Trophoblast cell (in vitro differentiated cells and primary cell): ENCODE data around the gene SSBP3.
"Not testable (repeated sequence)": the region's sequence is repeated elsewhere in the genome, so short reads cannot be mapped to it uniquely, and the experiment has no call there.

ENCODE experiments used
- DNase-seq, 2 donors: peaks; one replicate each; pipeline ENCODE4 v3.0.0-alpha.2; 2016
- H2AFZ ChIP-seq: 2 replicates; pipeline ENCODE4 v1.6.1; 2013; ENCODE audit warnings: low read length, moderate library complexity, mild to moderate bottlenecking; ENCODE audit not compliant: insufficient read depth, poor library complexity
- H2AK5ac ChIP-seq: 2 replicates; pipeline ENCODE4 v1.6.1; 2013; ENCODE audit warnings: mild to moderate bottlenecking, low read length
- H2BK120ac ChIP-seq: 2 replicates; pipeline ENCODE4 v1.6.1; 2013; ENCODE audit warnings: low read length, mild to moderate bottlenecking, moderate library complexity; ENCODE audit not compliant: insufficient read depth, poor library complexity
- H2BK12ac ChIP-seq: 2 replicates; pipeline ENCODE4 v1.6.1; 2013; ENCODE audit warnings: mild to moderate bottlenecking, low read length, moderate library complexity
- H2BK5ac ChIP-seq: 2 replicates; pipeline ENCODE4 v1.6.1; 2013; ENCODE audit warnings: low read length, low read depth, moderate library complexity, mild to moderate bottlenecking; ENCODE audit not compliant: poor library complexity
- H3K14ac ChIP-seq: 2 replicates; pipeline ENCODE4 v1.6.1; 2013; ENCODE audit warnings: mild to moderate bottlenecking, low read length
- H3K18ac ChIP-seq: 2 replicates; pipeline ENCODE4 v1.6.1; 2013; ENCODE audit warnings: mild to moderate bottlenecking, low read length
- H3K23ac ChIP-seq: 2 replicates; pipeline ENCODE4 v1.6.1; 2013; ENCODE audit warnings: low read length
- H3K27ac ChIP-seq: 2 replicates; pipeline ENCODE4 v1.5.1; 2013; ENCODE audit warnings: low read depth, mild to moderate bottlenecking, inconsistent platforms, low read length, moderate library complexity
- H3K27me3 ChIP-seq: 2 replicates; pipeline ENCODE4 v1.6.1; 2013; ENCODE audit warnings: inconsistent platforms, mild to moderate bottlenecking, low read length, moderate library complexity; ENCODE audit not compliant: insufficient read depth
- H3K36me3 ChIP-seq, 2 experiments: 1 replicate in 1 of 2; 2 replicates in 1 of 2; pipeline ENCODE4 v1.6.1; 2013; ENCODE audit warnings: low read length in 2 of 2, mild to moderate bottlenecking in 2 of 2, moderate library complexity in 1 of 2; ENCODE audit not compliant: insufficient read depth in 2 of 2, control insufficient read depth in 1 of 2
- H3K4ac ChIP-seq: 2 replicates; pipeline ENCODE4 v1.6.1; 2013; ENCODE audit warnings: low read depth, mild to moderate bottlenecking, low read length, moderate library complexity
- H3K4me1 ChIP-seq, 2 experiments: 1 replicate in 1 of 2; 2 replicates in 1 of 2; pipeline ENCODE4 v1.6.1; 2013; ENCODE audit warnings: low read length in 2 of 2, mild to moderate bottlenecking in 2 of 2, moderate library complexity in 1 of 2; ENCODE audit not compliant: insufficient read depth in 2 of 2, control insufficient read depth in 1 of 2
- H3K4me2 ChIP-seq: 2 replicates; pipeline ENCODE4 v1.6.1; 2013; ENCODE audit warnings: inconsistent platforms, mild to moderate bottlenecking, low read length, moderate library complexity
- H3K4me3 ChIP-seq: 2 replicates; pipeline ENCODE4 v1.5.1; 2013; ENCODE audit warnings: mild to moderate bottlenecking, low read depth, low read length, inconsistent platforms
- H3K79me1 ChIP-seq: one replicate; pipeline ENCODE4 v1.6.1; 2013; ENCODE audit warnings: low read length
- H3K79me2 ChIP-seq: 2 replicates; pipeline ENCODE4 v1.6.1; 2013; ENCODE audit warnings: low read length, mild to moderate bottlenecking; ENCODE audit not compliant: control insufficient read depth, insufficient read depth, poor library complexity
- H3K9ac ChIP-seq: 2 replicates; pipeline ENCODE4 v1.6.1; 2013; ENCODE audit warnings: mild to moderate bottlenecking, low read length
- H3K9me3 ChIP-seq: 2 replicates; pipeline ENCODE4 v1.6.1; 2013; ENCODE audit warnings: low read depth, mild to moderate bottlenecking, control low read depth, inconsistent platforms, low read length; ENCODE audit not compliant: insufficient read depth
- H4K12ac ChIP-seq: 2 replicates; pipeline ENCODE4 v1.6.1; 2013; ENCODE audit warnings: low read depth, mild to moderate bottlenecking, low read length, moderate library complexity
- H4K8ac ChIP-seq: 2 replicates; pipeline ENCODE4 v1.6.1; 2013; ENCODE audit warnings: low read depth, mild to moderate bottlenecking, low read length, moderate library complexity
- H4K91ac ChIP-seq: one replicate; pipeline ENCODE4 v1.6.1; 2013; ENCODE audit warnings: low read depth, mild to moderate bottlenecking, low read length, moderate library complexity
- WGBS: extraction: QIAGEN DNeasy Blood & Tissue Kit; methylation state at CpG from one replicate; pipeline ENCODE4 v1.1.7; 2013; ENCODE audit warnings: missing lambda C conversion rate; ENCODE audit not compliant: insufficient read length, insufficient coverage; ENCODE audit errors: extremely low coverage; 5-methylcytosine and 5-hydroxymethylcytosine counted together

SSBP3 gene

DNA sequence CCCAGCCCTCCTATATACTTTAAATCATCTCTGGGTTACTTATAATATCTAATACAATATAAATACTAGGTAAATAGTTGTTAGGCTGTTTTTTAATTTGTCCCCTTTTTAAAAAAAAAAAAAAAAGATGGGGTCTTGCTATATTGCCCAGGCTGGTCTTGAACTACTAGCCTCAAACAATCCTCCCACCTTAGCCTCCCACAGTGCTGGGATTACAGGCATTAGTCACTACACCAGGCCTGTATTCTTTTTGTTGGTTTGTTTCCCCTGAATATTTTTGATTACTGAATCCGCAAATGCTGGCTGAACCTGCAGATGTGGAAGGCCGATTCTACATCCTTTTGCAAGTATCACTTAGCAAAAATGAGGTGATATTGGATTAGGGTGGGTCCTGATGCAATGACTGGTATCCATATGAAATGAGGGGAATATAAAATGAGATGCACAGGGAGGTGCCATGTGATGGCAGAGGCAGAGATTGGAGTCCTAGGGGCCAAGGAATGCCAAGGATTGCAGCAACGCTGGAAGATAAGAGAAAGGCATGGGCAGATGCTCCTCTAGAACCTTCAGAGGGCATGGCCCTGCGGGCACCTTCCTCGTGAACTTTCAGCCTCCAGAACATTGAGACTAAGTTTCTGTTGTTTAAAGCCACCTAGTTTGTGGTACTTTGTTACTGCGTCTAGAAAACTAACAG is 58.8 kb downstream of the SSBP3 start:
- peaks cover 15 to 18% of the 10 kb centered on the region in 2 experiments for H3K36me3 ChIP-seq
- peaks cover under 1 to 6% of the 10 kb centered on the region in 2 experiments for H3K4me1 ChIP-seq
- H3K27me3 ChIP-seq = no peaks in the 10 kb centered on the region
- H3K9ac ChIP-seq = no peak overlapping the region
- no peak overlapping the region for H2AK5ac ChIP-seq
- H3K4me2 ChIP-seq = no peak overlapping the region
- WGBS = no CpG with 5 or more reads among the region's 6 CpGs
- no peak overlapping the region for H3K14ac ChIP-seq
- no peak overlapping the region for H4K8ac ChIP-seq
- DNase-seq = peak in 1 of 2 donors; percentile 61
- H2BK12ac ChIP-seq = no peak overlapping the region
- H2BK5ac ChIP-seq = no peak overlapping the region
- no peak overlapping the region for H3K4me3 ChIP-seq
- H3K27ac ChIP-seq = no peak overlapping the region
- no peak overlapping the region for H3K4ac ChIP-seq
- H2AFZ ChIP-seq = no peak overlapping the region
- no peak overlapping the region for H2BK120ac ChIP-seq
- H3K79me2 ChIP-seq = peaks cover 2% of the 10 kb centered on the region
- H3K79me1 ChIP-seq = no peaks in the 10 kb centered on the region
- no peak overlapping the region for H4K91ac ChIP-seq
- no peak overlapping the region for H3K23ac ChIP-seq
- H3K9me3 ChIP-seq = no peaks in the 10 kb centered on the region
- H3K18ac ChIP-seq = no peak overlapping the region
- no peak overlapping the region for H4K12ac ChIP-seq

DNA sequence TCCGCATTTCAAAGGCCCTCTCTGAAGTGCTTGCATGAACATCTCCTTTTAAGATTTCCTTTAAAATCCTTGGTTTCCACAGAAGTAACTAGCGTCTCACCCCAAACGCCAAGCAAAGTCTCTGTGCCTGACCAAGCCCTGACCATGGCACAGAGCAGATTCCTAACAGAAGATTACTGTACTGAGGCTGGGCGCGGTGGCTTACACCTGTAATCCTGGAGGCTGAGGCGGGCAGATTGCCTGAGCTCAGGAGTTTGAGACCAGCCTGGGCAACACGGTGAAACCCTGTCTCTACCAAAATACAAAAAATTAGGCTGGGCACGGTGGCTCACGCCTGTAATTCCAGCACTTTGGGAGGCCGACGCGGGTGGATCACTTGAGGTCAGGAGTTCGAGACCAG is 60.6 kb downstream of the SSBP3 start:
- WGBS = no CpG with 5 or more reads among the region's 13 CpGs
- not testable (repeated sequence) for H2AK5ac ChIP-seq, H3K14ac ChIP-seq, H3K79me1 ChIP-seq, H3K4ac ChIP-seq, H2BK120ac ChIP-seq, H3K4me2 ChIP-seq, H3K9ac ChIP-seq, H2AFZ ChIP-seq, H3K27ac ChIP-seq, H2BK12ac ChIP-seq, H4K8ac ChIP-seq, DNase-seq, H3K9me3 ChIP-seq, H3K27me3 ChIP-seq, H2BK5ac ChIP-seq, H3K18ac ChIP-seq, H4K91ac ChIP-seq, H3K79me2 ChIP-seq, H4K12ac ChIP-seq, H3K23ac ChIP-seq, H3K4me3 ChIP-seq
- Histone ChIP-seq H3K4me1 (peaks cover 5 to 11% of the 10 kb centered on the region in 2 experiments), H3K36me3 (peaks cover 15 to 22% of the 10 kb centered on the region in 2 experiments)

DNA sequence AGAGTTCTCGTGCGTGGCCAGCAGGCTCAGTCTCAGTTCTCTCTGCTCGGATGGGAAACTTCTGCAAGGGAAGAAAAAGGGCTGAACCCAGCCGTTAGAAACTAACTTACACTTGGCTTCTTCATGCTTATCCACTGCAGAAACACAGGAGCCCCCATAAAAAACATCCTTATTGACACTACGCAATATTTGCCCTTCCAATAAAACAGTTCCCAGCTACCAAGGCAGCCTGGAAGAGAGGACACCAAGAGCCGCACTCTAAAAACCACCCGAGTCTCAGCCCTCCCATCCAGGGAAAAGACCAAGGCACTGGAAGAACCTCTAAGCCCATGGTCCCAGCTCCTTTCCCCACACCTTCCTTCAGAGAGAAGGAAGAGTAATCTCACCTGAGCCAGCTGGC is 61.1 kb downstream of the SSBP3 start:
- H3K4ac ChIP-seq = no peak overlapping the region
- H4K12ac ChIP-seq = no peak overlapping the region
- no peaks in the 10 kb centered on the region for H3K9me3 ChIP-seq
- H3K23ac ChIP-seq = no peak overlapping the region
- no peak overlapping the region for H2BK120ac ChIP-seq
- no peak overlapping the region for H2AFZ ChIP-seq
- no peak overlapping the region for H4K8ac ChIP-seq
- peaks cover 2% of the 10 kb centered on the region for H3K79me2 ChIP-seq
- no peak overlapping the region for H3K27ac ChIP-seq
- no peak overlapping the region for H3K14ac ChIP-seq
- H3K9ac ChIP-seq = no peak overlapping the region
- no peak overlapping the region for H2BK12ac ChIP-seq
- no peak overlapping the region for H2AK5ac ChIP-seq
- peaks cover 5 to 11% of the 10 kb centered on the region in 2 experiments for H3K4me1 ChIP-seq
- H2BK5ac ChIP-seq = no peak overlapping the region
- WGBS = no CpG with 5 or more reads among the region's 7 CpGs
- H4K91ac ChIP-seq = no peak overlapping the region
- no peak overlapping the region for H3K18ac ChIP-seq
- H3K27me3 ChIP-seq = no peaks in the 10 kb centered on the region
- H3K79me1 ChIP-seq = no peaks in the 10 kb centered on the region
- no peak overlapping the region for H3K4me2 ChIP-seq
- no peak for DNase-seq
- H3K4me3 ChIP-seq = no peak overlapping the region
- peaks cover 15 to 24% of the 10 kb centered on the region in 2 experiments for H3K36me3 ChIP-seq

DNA sequence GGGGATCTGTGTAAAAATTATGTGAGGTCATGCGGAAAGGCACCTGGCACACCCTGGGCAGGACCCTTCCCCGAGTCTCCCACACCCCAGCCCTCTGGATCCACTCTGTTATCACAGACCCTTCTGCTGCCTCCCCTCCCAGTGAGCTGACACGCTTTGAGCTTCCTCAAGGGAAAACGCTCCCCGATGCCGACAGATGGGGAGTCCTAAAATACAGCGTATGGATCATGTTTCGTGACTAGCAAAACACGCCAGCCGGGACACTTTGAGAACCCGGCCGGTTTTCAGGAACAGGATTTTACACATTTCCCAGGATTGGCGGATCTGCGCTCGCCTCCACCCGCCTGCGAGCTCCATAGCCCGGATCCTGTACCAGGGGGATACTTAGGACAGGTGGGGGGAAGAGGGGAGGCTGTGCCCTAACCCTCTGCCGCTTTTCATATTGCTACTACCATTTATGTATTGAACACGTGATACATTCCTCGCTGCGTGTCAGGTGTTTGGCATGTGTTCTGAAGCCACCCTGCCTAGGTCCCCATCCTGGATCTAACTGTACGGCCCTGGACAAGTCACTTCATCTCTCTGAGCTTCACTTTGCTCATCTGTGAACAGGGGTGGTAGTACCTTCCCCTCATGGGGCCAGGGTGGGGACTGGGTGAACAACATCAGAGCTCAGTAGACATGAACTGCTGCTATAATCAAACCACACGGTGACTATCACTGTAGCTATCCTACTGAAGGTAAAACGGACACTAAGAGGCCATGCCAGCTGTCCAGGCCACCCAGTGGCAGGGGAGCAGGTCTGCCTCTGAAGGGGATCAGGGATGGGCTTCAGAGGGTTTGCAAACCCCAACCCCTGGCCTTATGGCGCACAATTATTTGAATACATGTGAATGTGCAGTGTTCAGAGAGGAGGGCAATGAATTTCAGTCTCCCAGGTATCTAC is 63.2 kb downstream of the SSBP3 start:
- Histone ChIP-seq H3K27ac (no peak overlapping the region), H2AFZ (no peak overlapping the region), H3K23ac (no peak overlapping the region), H4K12ac (no peak overlapping the region), H3K4me1 (peaks cover 5 to 11% of the 10 kb centered on the region in 2 experiments), H3K27me3 (no peaks in the 10 kb centered on the region), H3K4me3 (no peak overlapping the region), H4K8ac (no peak overlapping the region), H3K14ac (no peak overlapping the region), H4K91ac (no peak overlapping the region), H2AK5ac (no peak overlapping the region), H3K9me3 (no peaks in the 10 kb centered on the region), H3K4me2 (no peak overlapping the region), H3K9ac (no peak overlapping the region), H3K4ac (no peak overlapping the region), H2BK5ac (no peak overlapping the region), H3K79me2 (peaks cover 2% of the 10 kb centered on the region), H3K36me3 (peaks cover 7 to 13% of the 10 kb centered on the region in 2 experiments), H2BK120ac (no peak overlapping the region), H3K18ac (no peak overlapping the region), H2BK12ac (no peak overlapping the region), H3K79me1 (no peaks in the 10 kb centered on the region)
- DNase-seq = no peak
- WGBS = no CpG with 5 or more reads among the region's 26 CpGs
